IPS-11a (cell line): ENCODE results near the gene MED12L.

Experiments used
- H3K4me3 ChIP-seq: one replicate; pipeline ENCODE4 v1.5.1; 2013; ENCODE audit warnings: low read depth, low read length, control low read depth

MED12L gene

DNA sequence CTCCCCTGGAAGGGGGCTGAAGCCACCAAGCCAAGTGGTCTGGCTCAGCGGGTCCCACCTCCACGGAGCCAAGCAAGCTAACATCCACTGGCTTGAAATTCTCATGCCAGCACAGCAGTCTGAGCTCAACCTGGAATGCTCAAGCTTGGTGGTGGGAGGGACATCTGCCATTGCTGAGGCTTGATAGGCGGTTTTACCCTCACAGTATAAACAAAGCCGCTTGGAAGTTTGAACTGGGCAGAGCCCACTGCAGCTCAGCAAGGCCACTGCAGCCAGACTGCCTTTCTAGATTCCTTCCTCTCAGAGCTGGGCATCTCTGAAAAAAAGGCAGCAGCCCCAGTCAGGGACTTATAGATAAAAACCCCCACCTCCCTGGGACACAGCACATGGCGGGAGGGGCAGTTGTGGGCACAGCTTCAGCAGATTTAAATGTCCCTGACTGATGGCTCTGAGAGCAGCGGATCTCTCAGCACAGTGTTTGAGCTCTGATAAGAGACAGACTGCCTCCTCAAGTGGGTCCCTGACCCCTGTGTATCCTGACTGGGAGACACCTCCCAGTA is 398.6 kb downstream of the MED12L start:
- H3K4me3 ChIP-seq: no peak overlapping the region
